ENCODE data around the gene TRPM7. TPM values are rescaled to one million over a fixed set of nuclear protein-coding genes. Genes with fewer than 3 reads are reported as not detected.

Gene TRPM7
- polyA plus RNA-seq, 10 donors, result 15.2 to 26.8 (median 21.2) TPM

Other genes starting within 250 kb of the TRPM7 start
- under 1 TPM in 5 of 10 donors, not detected in 5; 0.23 to 0.82 (median 0.43) TPM for gene USP50, start 140.1 kb downstream of the TRPM7 start, polyA plus RNA-seq (ENCODE audit: insufficient read length in 10 of 10)
- gene SPPL2A, start 78.9 kb upstream of the TRPM7 start, polyA plus RNA-seq (ENCODE audit: insufficient read length in 10 of 10), result 10 to 100 TPM; 39.6 to 61.8 (median 51.6) TPM
- 10 to 100 TPM in 2 of 10 donors, 1 to 10 TPM in 8; 6.4 to 10.4 (median 8.4) TPM for gene AP4E1, start 221.9 kb upstream of the TRPM7 start, polyA plus RNA-seq (ENCODE audit: insufficient read length in 10 of 10)